ENCODE data around the gene VPS36. TPM values are rescaled to one million over a fixed set of nuclear protein-coding genes. Genes with fewer than 3 reads are reported as not detected.
A peak's percentile ranks its signal among the peaks of the same experiment; 100 is the strongest.
"Not testable (repeated sequence)": the region's sequence is repeated elsewhere in the genome, so short reads cannot be mapped to it uniquely, and the experiment has no call there.

The VPS36 gene
- total RNA-seq, 2 experiments from 2014 or later = 39.1 to 43.2 TPM

DNA sequence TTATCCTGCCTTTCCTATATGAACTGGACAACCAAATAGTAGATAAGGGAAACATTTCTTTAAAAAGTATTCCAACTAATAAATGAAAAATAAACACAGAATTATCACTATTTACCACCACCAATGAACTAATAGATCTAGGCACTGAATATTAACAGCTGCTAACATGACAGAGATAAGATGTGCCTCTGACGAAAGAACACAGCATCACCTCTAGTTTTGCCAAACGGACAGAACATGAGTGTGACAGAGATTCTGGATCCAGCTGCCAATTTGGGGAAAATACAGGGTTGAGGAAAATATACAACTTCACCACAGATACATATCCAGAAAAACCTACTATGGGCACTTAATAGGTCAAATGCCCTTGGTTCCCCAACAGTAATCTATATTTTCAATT lies 18.0 kb downstream of the VPS36 start:
- POLR2A ChIA-PET = no interaction called here
- CTCF ChIA-PET = interaction anchor here (1.9 kb wide), 1 partner anchor 18 kb away, joined by 9 read pairs; the partner anchor contains the start of gene VPS36
- Mint-ChIP-seq H3K4me1 (ENCODE audit: low read depth) (no peaks in the 10 kb centered on the region), H3K27me3 (ENCODE audit: low read depth) (no peaks in the 10 kb centered on the region), H3K36me3 (ENCODE audit: low read depth) (peaks cover 44% of the 10 kb centered on the region), H3K4me3 (no peak overlapping the region), H3K9me3 (ENCODE audit: insufficient read depth) (no peaks in the 10 kb centered on the region), H3K27ac (no peak overlapping the region)
- ATAC-seq (no peak), DNase-seq (no peak)

DNA sequence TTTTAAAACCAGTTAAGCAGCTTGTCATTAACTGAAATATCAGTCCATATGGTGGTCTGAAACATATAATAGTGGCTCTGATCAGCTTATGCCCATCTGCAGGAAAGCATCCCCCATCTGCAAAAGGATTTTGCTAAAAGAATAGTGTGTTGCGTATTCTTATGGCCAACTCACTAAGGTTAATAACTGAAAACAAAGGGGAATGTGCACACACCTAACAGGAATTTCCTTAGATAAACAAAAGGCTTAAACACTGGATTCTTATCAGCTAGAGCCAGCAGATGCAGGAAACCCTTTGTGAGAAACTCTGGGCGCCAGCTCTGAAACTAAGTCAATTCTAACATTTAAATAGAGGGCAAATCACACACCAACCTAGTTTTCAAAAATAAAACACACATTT lies 22.1 kb downstream of the VPS36 start:
- H3K27ac Mint-ChIP-seq = no peak overlapping the region
- ChIA-PET CTCF (interaction anchor here (1.0 kb wide), 1 partner anchor 23 kb away, joined by 3 read pairs; no protein-coding TSS in a partner anchor), POLR2A (no interaction called here)
- no peak for ATAC-seq
- no peak for DNase-seq
- no peaks in the 10 kb centered on the region for H3K27me3 Mint-ChIP-seq (ENCODE audit: low read depth)
- no peaks in the 10 kb centered on the region for H3K9me3 Mint-ChIP-seq (ENCODE audit: insufficient read depth)
- no peaks in the 10 kb centered on the region for H3K4me1 Mint-ChIP-seq (ENCODE audit: low read depth)
- peaks cover 36% of the 10 kb centered on the region for H3K36me3 Mint-ChIP-seq (ENCODE audit: low read depth)
- H3K4me3 Mint-ChIP-seq = no peak overlapping the region

DNA sequence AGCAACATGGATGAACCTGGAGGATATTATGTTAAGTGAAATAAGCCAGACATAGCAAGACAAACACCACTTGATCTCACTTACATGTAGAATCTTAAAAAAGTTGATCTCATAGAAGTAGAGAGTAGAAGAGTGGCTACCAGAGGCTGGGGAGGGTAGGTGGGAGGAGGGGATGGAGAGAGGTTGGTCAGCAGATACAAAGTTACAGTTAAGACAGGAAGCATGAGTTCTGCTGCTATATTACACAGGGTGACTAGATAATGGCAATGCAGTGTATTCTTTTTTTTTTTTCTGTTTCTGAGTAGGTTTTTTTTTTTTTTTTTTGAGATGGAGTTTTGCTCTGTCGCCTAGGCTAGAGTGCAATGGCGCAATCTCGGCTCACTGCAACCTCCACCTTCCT lies 29.2 kb downstream of the VPS36 start:
- Mint-ChIP-seq H3K27me3 (ENCODE audit: low read depth) (no peaks in the 10 kb centered on the region), H3K9me3 (ENCODE audit: insufficient read depth) (no peaks in the 10 kb centered on the region), H3K4me3 (no peak overlapping the region), H3K36me3 (ENCODE audit: low read depth) (peaks cover 45% of the 10 kb centered on the region), H3K4me1 (ENCODE audit: low read depth) (no peaks in the 10 kb centered on the region), H3K27ac (no peak overlapping the region)
- ATAC-seq (no peak), DNase-seq (no peak)
- ChIA-PET POLR2A (no interaction called here), CTCF (no interaction called here)

DNA sequence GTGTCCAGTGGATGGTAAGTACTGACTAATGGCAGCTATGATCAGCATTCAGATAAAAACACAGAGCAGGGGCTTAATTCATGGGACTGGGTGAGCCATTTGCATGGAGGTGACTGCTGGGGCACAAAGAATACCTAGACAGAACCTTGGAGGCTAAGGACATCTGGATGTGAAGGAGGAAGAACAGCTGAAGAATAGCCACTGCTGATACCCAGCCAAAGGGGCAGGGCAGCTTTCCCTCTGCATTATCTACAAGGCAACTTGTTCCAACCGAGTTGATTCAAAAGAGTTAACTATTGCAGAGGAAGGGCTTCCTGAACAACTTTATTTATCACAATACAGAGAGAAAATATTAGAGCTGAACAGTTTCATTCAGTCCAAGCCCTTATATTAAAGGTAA lies 31.4 kb downstream of the VPS36 start:
- ChIA-PET POLR2A (no interaction called here), CTCF (interaction anchor here (1.6 kb wide), 1 partner anchor 32 kb away, joined by 4 read pairs; the partner anchor contains the start of gene VPS36)
- DNase-seq (no peak), ATAC-seq (no peak)
- no peak overlapping the region for H3K27ac Mint-ChIP-seq
- H3K36me3 Mint-ChIP-seq (ENCODE audit: low read depth) = peaks cover 48% of the 10 kb centered on the region
- no peaks in the 10 kb centered on the region for H3K4me1 Mint-ChIP-seq (ENCODE audit: low read depth)
- no peaks in the 10 kb centered on the region for H3K27me3 Mint-ChIP-seq (ENCODE audit: low read depth)
- no peak overlapping the region for H3K4me3 Mint-ChIP-seq
- H3K9me3 Mint-ChIP-seq (ENCODE audit: insufficient read depth) = no peaks in the 10 kb centered on the region

DNA sequence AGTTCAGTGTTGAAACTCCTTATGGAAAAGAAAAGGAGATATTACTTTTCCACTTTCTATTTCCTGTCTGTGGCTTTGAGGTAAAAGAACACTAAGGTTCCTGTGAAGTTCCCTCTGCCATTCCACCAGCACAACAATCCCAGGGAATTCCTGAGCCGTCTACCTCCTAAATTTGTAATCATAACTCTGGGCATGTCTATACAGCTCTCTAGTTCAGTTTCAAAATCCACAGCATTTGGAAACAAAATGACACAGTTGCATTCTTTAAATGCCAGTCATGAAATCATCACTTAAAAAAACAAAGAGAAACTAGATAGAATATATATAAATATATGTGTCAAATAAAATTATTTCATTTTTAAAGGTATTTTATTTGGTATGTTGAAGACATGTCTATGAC lies 35.5 kb downstream of the VPS36 start:
- DNase-seq (no peak), ATAC-seq (no peak)
- Mint-ChIP-seq H3K27me3 (ENCODE audit: low read depth) (no peaks in the 10 kb centered on the region), H3K9me3 (ENCODE audit: insufficient read depth) (no peaks in the 10 kb centered on the region), H3K27ac (no peak overlapping the region), H3K36me3 (ENCODE audit: low read depth) (peaks cover 41% of the 10 kb centered on the region), H3K4me1 (ENCODE audit: low read depth) (no peaks in the 10 kb centered on the region), H3K4me3 (no peak overlapping the region)
- ChIA-PET POLR2A (no interaction called here), CTCF (no interaction called here)

DNA sequence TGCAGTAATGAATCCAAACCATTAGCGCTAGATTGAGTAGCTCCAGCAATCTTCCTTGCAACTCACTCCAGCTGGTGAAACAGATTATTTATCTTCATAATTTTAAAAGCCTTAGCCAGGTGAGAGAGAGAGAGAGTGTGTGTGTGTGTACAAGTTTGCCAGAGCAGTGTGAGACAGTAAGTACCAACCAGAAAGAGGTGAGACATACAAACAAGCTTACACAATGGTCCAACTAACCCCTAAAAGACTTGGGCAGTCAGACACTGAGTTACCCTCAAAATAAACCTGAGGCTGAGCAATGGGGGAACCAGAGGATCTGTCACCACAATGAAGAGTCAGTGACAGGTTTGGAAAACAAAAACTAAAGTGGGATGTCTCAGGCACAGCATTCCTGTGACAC lies 36.4 kb downstream of the VPS36 start:
- ChIA-PET CTCF (interaction anchor here (1.2 kb wide), 1 partner anchor 37 kb away, joined by 5 read pairs; no protein-coding TSS in a partner anchor), POLR2A (no interaction called here)
- ATAC-seq (no peak), DNase-seq (no peak)
- Mint-ChIP-seq H3K4me3 (no peak overlapping the region), H3K27me3 (ENCODE audit: low read depth) (no peaks in the 10 kb centered on the region), H3K9me3 (ENCODE audit: insufficient read depth) (no peaks in the 10 kb centered on the region), H3K27ac (no peak overlapping the region), H3K4me1 (ENCODE audit: low read depth) (no peaks in the 10 kb centered on the region), H3K36me3 (ENCODE audit: low read depth) (peaks cover 37% of the 10 kb centered on the region)

DNA sequence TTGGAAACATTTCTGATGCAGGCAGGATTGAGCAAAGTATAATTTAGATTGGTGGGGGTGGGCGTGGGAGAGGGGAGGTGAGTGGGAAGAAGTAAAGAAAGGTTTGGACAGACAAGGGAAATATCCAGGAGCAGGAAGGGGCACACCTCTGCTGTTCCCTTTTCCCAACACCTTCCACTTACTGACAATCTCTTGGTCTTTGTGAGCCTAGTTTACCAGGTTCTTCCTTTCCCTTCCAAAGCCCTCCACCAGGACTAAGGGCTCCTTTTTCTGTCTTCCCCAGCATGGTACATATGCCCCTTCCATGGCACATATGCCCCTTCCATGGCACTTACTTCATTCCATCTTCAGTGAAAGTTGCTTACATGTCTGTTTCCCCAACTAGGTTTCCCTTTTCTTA lies 38.3 kb downstream of the VPS36 start:
- no peak overlapping the region for H3K4me3 Mint-ChIP-seq
- H3K4me1 Mint-ChIP-seq (ENCODE audit: low read depth) = no peaks in the 10 kb centered on the region
- H3K9me3 Mint-ChIP-seq (ENCODE audit: insufficient read depth) = no peaks in the 10 kb centered on the region
- ATAC-seq = no peak
- H3K27ac Mint-ChIP-seq = no peak overlapping the region
- DNase-seq = no peak
- CTCF ChIA-PET = no interaction called here
- H3K27me3 Mint-ChIP-seq (ENCODE audit: low read depth) = no peaks in the 10 kb centered on the region
- POLR2A ChIA-PET = no interaction called here
- H3K36me3 Mint-ChIP-seq (ENCODE audit: low read depth) = peaks cover 28% of the 10 kb centered on the region

DNA sequence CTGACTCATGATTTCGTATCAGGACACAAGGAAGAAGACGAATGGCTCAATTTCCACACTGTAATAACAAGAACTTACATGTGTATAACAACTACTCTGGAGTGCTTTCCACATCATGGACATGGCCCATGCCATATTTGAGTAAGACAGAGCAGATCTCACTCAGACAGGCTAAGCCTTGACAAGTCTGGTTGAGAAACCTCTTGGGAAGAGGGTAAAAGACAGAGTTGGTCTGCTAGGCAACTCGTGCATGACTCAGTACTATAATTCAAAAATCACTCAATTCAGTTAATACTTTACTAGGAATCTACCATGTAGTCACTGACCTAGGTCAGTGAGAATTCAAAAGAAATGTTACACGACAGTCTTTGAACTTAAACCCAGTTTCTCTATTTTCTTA lies 38.8 kb downstream of the VPS36 start:
- Mint-ChIP-seq H3K27ac (no peak overlapping the region), H3K36me3 (ENCODE audit: low read depth) (peaks cover 25% of the 10 kb centered on the region), H3K27me3 (ENCODE audit: low read depth) (no peaks in the 10 kb centered on the region), H3K4me1 (ENCODE audit: low read depth) (no peaks in the 10 kb centered on the region), H3K4me3 (no peak overlapping the region), H3K9me3 (ENCODE audit: insufficient read depth) (no peaks in the 10 kb centered on the region)
- DNase-seq (no peak), ATAC-seq (no peak)
- ChIA-PET CTCF (no interaction called here), POLR2A (no interaction called here)

DNA sequence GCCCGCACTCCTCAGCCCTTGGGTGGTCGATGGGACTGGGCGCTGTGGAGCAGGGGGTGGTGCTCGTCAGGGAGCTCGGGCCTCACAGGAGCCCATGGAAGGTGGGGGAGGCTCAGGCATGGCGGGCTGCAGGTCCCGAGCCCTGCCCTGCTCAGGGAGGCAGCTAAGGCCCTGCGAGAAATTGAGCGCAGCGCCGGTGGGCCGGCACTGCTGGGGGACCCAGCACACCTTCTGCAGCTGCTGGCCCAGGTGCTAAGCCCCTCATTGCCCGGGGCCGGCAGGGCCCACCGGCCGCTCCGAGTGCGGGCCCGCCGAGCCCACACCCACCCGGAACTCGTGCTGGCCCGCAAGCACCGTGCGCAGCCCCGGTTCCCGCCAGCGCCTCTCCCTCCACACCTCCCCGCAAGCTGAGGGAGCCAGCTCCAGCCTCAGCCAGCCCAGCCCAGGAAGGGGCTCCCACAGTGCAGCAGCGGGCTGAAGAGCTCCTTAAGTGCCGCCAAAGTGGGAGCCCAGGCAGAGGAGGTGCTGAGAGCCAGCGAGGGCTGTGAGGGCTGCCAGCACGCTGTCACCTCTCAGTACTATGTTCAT lies 42.3 kb downstream of the VPS36 start:
- H3K27ac Mint-ChIP-seq; DNase-seq; ATAC-seq; H3K36me3 Mint-ChIP-seq (ENCODE audit: low read depth); POLR2A ChIA-PET; H3K9me3 Mint-ChIP-seq (ENCODE audit: insufficient read depth); H3K4me3 Mint-ChIP-seq: not testable (repeated sequence)
- Mint-ChIP-seq H3K4me1 (ENCODE audit: low read depth) (peaks cover 24% of the 10 kb centered on the region), H3K27me3 (ENCODE audit: low read depth) (peaks cover 14% of the 10 kb centered on the region)
- CTCF ChIA-PET = interaction anchor here (1.6 kb wide), 1 partner anchor 42 kb away, joined by 4 read pairs; the partner anchor contains the start of gene VPS36

DNA sequence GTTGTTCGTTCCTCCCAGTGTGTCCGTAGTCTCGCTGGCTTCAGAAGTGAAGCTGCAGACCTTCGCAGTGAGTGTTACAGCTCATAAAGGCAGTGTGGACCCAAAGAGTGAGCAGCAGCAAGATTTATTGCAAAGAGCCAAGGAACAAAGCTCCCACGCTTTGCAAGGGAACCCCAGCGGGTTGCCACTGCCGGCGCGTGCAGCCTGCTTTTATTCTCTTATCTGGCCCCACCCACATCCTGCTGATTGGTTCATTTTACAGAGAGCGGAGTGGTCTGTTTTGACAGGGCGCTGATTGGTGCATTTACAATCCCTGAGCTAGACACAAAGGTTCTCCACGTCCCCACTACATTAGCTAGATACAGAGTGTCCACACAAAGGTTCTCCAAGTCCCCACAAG lies 43.0 kb downstream of the VPS36 start:
- peaks cover 24% of the 10 kb centered on the region for H3K4me1 Mint-ChIP-seq (ENCODE audit: low read depth)
- POLR2A ChIA-PET; H3K4me3 Mint-ChIP-seq; H3K27ac Mint-ChIP-seq; DNase-seq; H3K9me3 Mint-ChIP-seq (ENCODE audit: insufficient read depth); ATAC-seq; H3K36me3 Mint-ChIP-seq (ENCODE audit: low read depth): not testable (repeated sequence)
- CTCF ChIA-PET = interaction anchor here (1.6 kb wide), 1 partner anchor 43 kb away, joined by 4 read pairs; the partner anchor contains the start of gene VPS36
- peaks cover 18% of the 10 kb centered on the region for H3K27me3 Mint-ChIP-seq (ENCODE audit: low read depth)

DNA sequence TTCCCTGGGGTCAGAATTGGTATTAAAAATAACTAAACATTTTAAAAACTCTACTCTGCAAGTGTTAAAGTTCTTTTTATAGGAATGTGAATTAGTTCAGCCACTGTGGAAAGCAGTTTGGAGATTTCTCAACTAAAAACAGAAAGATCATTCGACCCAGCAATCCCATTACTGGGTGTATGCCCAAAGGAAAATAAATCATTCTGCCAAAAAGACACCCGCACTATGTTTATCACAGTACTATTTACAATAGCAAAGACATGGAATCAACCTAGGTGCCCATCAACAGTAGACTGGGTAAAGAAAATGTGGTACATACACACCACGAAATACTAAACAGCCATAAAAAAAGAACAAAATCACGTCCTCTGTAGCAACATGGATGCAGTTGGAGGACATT lies 43.8 kb downstream of the VPS36 start:
- ChIA-PET POLR2A (no interaction called here), CTCF (no interaction called here)
- DNase-seq = no peak
- peaks cover 20% of the 10 kb centered on the region for H3K27me3 Mint-ChIP-seq (ENCODE audit: low read depth)
- H3K9me3 Mint-ChIP-seq (ENCODE audit: insufficient read depth) = no peaks in the 10 kb centered on the region
- ATAC-seq = no peak
- peaks cover 24% of the 10 kb centered on the region for H3K4me1 Mint-ChIP-seq (ENCODE audit: low read depth)
- H3K27ac Mint-ChIP-seq = no peak overlapping the region
- H3K4me3 Mint-ChIP-seq = peak overlapping the region; percentile 36
- H3K36me3 Mint-ChIP-seq (ENCODE audit: low read depth) = peaks cover 3% of the 10 kb centered on the region

DNA sequence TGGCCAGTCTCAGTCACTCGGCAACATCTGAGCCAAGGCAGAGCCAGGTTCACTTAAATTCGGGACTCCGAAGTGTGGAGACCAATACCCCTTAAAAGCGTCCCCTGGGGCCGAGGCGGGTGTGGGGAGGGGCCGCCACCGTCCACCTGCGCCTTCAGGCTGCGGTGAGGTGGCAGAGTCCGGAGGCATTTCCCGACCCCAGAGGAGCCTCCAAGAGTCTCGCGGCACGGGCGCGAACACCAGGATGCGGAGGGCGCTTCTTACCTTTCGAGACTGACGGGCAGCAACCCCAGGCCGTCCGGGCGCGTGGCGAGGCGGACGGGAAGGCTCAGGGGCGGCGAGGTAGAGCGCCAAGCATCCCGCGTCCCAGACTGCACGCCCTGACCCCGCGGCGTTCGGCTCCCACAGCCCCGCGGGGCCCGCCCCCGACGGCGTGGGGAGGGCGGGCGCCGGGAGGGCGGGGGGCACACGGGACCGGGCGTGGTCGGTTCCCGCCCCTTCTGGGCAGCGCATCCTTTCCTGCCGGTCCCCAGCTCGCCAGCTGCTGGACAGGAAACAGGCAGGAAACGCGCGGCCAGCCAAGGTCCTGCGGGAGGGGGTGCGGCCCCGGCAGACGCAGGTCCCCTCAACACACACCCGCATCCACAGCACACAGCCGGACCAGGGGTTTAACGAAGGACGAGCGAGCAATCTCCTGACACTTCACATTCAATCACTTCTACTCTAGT lies 44.5 kb downstream of the VPS36 start, which contains the start of gene THSD1:
THSD1 (minus strand) TSS at position 406 of the 728 bp plus-strand sequence. CDS start 3,572 bp downstream, outside the sequence.
- ATAC-seq (peak; percentile 88), DNase-seq (peak; percentile 25)
- H3K27me3 Mint-ChIP-seq (ENCODE audit: low read depth) = peaks cover 20% of the 10 kb centered on the region
- peaks cover 24% of the 10 kb centered on the region for H3K4me1 Mint-ChIP-seq (ENCODE audit: low read depth)
- ChIA-PET CTCF (interaction anchor here (1.0 to 2.2 kb wide), 2 partner anchors 44 to 45 kb away, joined by 4 to 7 read pairs; partner anchors contain the start of gene VPS36), POLR2A (interaction anchor here (0.5 kb wide), 1 partner anchor 45 kb away, joined by 3 read pairs; the partner anchor contains the start of gene VPS36)
- no peaks in the 10 kb centered on the region for H3K36me3 Mint-ChIP-seq (ENCODE audit: low read depth)
- peak within 1 kb of the TSS; percentile 60 for H3K4me3 Mint-ChIP-seq
- no peak within 1 kb of the TSS for H3K27ac Mint-ChIP-seq
- no peaks in the 10 kb centered on the region for H3K9me3 Mint-ChIP-seq (ENCODE audit: insufficient read depth)

All from activated CD8-positive, alpha-beta T cell treated with anti-CD3 and anti-CD28 coated beads, Interleukin-2, amount 10 ng/mL, durations not matched to agents 7 days and 5 days (primary cell).